MM.1S (cell line): ENCODE measurements around the gene RNF130.

Experiments used
- DNase-seq: peaks from one replicate; pipeline ENCODE4 v3.0.0-alpha.2; 2015
- H2AFZ ChIP-seq: fragments of 300-600 bp; sonication (generic); 2 replicates; pipeline ENCODE4 v1.6.0; 2016; ENCODE audit warnings: antibody characterized with exemption, low read length
- H3F3A ChIP-seq: fragments of 300-600 bp; sonication (generic); 2 replicates; pipeline ENCODE4 v1.6.1; 2016; ENCODE audit warnings: mild to moderate bottlenecking, antibody characterized with exemption, low read length, moderate library complexity, mixed read lengths; ENCODE audit not compliant: insufficient read depth
- H3K27ac ChIP-seq: fragments of 300-600 bp; sonication (generic); 2 replicates; pipeline ENCODE4 v1.5.1; 2016; ENCODE audit warnings: mild to moderate bottlenecking, low read length
- H3K27me3 ChIP-seq: fragments of 300-600 bp; sonication (generic); replicated peaks from 2 replicates; pipeline ENCODE4 v1.6.0; 2016; ENCODE audit warnings: low read length; ENCODE audit not compliant: insufficient read depth
- H3K36me3 ChIP-seq: fragments of 300-600 bp; sonication (generic); replicated peaks from 2 replicates; pipeline ENCODE4 v1.6.1; 2016; ENCODE audit warnings: mild to moderate bottlenecking, low read length, mixed read lengths; ENCODE audit not compliant: insufficient read depth
- H3K4me1 ChIP-seq: fragments of 300-600 bp; sonication (generic); 2 replicates; pipeline ENCODE4 v1.6.1; 2016; ENCODE audit warnings: low read length, mixed read lengths
- H3K4me2 ChIP-seq: fragments of 300-600 bp; sonication (generic); 2 replicates; pipeline ENCODE4 v1.6.0; 2016; ENCODE audit warnings: low read depth, low read length
- H3K4me3 ChIP-seq: fragments of 300-600 bp; sonication (generic); 2 replicates; pipeline ENCODE4 v1.5.1; 2016; ENCODE audit warnings: low read length, mixed read lengths
- H3K79me2 ChIP-seq: fragments of 300-600 bp; sonication (generic); 2 replicates; pipeline ENCODE4 v1.6.1; 2016; ENCODE audit warnings: mixed run types, low read length, mixed read lengths
- H3K9ac ChIP-seq: fragments of 300-600 bp; sonication (generic); 2 replicates; pipeline ENCODE4 v1.6.1; 2016; ENCODE audit warnings: low read length, mixed read lengths
- H3K9me2 ChIP-seq: fragments of 300-600 bp; sonication (generic); replicated peaks from 2 replicates; pipeline ENCODE4 v1.6.1; 2016; ENCODE audit warnings: mild to moderate bottlenecking, low read length, mixed read lengths; ENCODE audit not compliant: insufficient read depth
- H3K9me3 ChIP-seq: fragments of 300-600 bp; sonication (generic); replicated peaks from 2 replicates; pipeline ENCODE4 v1.6.1; 2016; ENCODE audit warnings: mild to moderate bottlenecking, low read length, mixed read lengths; ENCODE audit not compliant: insufficient read depth
- H4K20me1 ChIP-seq: fragments of 300-600 bp; sonication (generic); 2 replicates; pipeline ENCODE4 v1.6.1; 2016; ENCODE audit warnings: mild to moderate bottlenecking, low read length, moderate library complexity, mixed read lengths; ENCODE audit not compliant: insufficient read depth
- CTCF ChIP-seq: fragments of 300-600 bp; sonication (generic); IDR thresholded peaks from 2 replicates; pipeline ENCODE4 v1.5.1; 2016; ENCODE audit warnings: antibody characterized with exemption, low read length, mixed read lengths
- EZH2 ChIP-seq: fragments of 300-600 bp; sonication (generic); optimal IDR thresholded peaks from 2 replicates; pipeline ENCODE3; 2017; ENCODE audit warnings: low read depth, mild to moderate bottlenecking, antibody characterized with exemption, low read length, mixed read lengths
- EZH2phosphoT487 ChIP-seq: fragments of 300-600 bp; sonication (generic); IDR thresholded peaks from 2 replicates; pipeline ENCODE4 v1.6.1; 2018; ENCODE audit warnings: antibody characterized with exemption, low read length

The RNF130 gene

GRCh38 chr5:180093651-180094382 lies 22.3 kb upstream of the RNF130 start:
- no peak overlapping the region for H3K4me2 ChIP-seq
- no peak for DNase-seq
- 0 out of 2 replicates have a peak, but pooled peaks cover 4% of the 10 kb centered on the region for H3K4me1 ChIP-seq
- no peaks in the 10 kb centered on the region for H3K79me2 ChIP-seq
- no peak overlapping the region for H2AFZ ChIP-seq
- no peaks in the 10 kb centered on the region for H3K9me2 ChIP-seq
- H3K9me3 ChIP-seq = no peaks in the 10 kb centered on the region
- TF ChIP-seq EZH2 (no peak), EZH2phosphoT487 (no peak), CTCF (no peak)
- no peaks in the 10 kb centered on the region for H3F3A ChIP-seq
- no peaks in the 10 kb centered on the region for H3K36me3 ChIP-seq
- H4K20me1 ChIP-seq = no peaks in the 10 kb centered on the region
- H3K27ac ChIP-seq = no peak overlapping the region
- peaks cover 6% of the 10 kb centered on the region; the same call in 1 of the 2 replicates for H3K27me3 ChIP-seq
- no peak overlapping the region for H3K9ac ChIP-seq
- no peak overlapping the region for H3K4me3 ChIP-seq

DNA sequence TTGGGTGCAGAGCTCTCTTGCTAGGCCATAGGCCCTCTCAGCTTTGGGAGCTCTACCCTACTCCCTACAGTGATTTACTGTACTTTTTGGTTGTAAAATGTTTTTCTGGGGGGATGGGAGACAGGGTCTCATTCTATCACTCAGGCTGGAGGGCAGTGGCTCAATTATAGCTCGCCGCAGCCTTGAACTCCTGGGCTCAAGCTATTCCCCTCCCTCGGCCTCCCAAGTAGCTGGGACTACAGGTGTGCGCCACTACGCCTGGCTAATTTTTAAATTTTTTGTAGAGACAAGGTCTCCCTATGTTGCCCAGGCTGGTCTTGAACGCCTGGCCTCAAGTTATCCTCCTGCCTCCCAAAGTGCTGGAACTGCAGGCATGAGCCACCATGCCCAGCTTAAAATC lies 21.7 kb upstream of the RNF130 start:
- Histone ChIP-seq H3K4me3 (no peak overlapping the region), H3K27me3 (peaks cover 6% of the 10 kb centered on the region; the same call in 1 of the 2 replicates), H3K4me2 (no peak overlapping the region), H3F3A (no peaks in the 10 kb centered on the region), H3K27ac (no peak overlapping the region), H3K4me1 (peaks cover 5% of the 10 kb centered on the region; the same call in 1 of the 2 replicates), H3K9me3 (no peaks in the 10 kb centered on the region), H3K9me2 (no peaks in the 10 kb centered on the region), H3K9ac (no peak overlapping the region), H3K79me2 (no peaks in the 10 kb centered on the region), H4K20me1 (no peaks in the 10 kb centered on the region), H3K36me3 (no peaks in the 10 kb centered on the region), H2AFZ (no peak overlapping the region)
- TF ChIP-seq EZH2phosphoT487 = no peak
- TF ChIP-seq EZH2 = no peak
- no peak for TF ChIP-seq CTCF
- no peak for DNase-seq

DNA sequence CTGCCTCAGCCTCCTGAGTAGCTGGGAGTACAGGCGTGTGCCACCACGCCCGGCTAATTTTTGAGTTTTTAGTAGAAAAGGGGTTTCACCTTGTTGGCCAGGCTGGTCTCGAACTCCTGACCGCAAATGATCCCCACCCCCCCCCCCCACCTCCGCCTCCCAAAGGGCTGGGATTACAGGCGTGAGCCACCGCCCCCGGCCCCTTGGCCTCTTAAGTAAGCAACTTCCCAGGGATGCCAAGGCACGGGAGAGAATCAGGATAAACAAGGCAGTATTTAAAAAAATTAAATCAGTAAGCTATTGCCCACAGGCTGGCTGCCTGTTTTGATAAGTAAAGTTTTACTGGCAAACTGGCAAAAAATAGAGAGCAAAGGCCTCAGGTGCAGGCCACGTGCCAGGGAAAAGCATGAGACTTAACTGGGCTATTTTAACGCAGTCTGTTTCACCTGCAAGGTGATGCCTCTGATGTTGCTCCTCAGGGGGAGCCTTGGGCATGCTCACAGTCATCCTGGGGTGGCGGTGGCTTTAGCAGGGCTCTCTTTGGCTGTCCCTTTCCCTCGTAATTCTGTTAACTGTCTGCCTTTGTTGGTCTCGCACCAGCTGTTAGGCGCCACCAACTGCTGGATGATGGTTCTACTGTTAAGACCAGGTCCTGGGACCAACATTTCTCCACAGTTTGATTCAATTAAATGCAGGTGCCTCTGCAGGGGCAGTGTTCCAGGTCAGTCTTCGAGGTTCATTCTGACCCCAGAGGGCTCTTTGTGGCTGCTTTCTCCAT lies 19.4 kb upstream of the RNF130 start:
- peak overlapping the region; percentile 21; the same call in 1 of the 2 replicates for H3K4me2 ChIP-seq
- no peak overlapping the region for H2AFZ ChIP-seq
- H3K9me2 ChIP-seq = no peaks in the 10 kb centered on the region
- peaks cover 22% of the 10 kb centered on the region for H3K4me1 ChIP-seq
- H3K27ac ChIP-seq = peak overlapping the region; percentile 12; the same call in 1 of the 2 replicates
- DNase-seq = peak; percentile 63
- no peaks in the 10 kb centered on the region for H3K9me3 ChIP-seq
- H3K79me2 ChIP-seq = no peaks in the 10 kb centered on the region
- H3K9ac ChIP-seq = no peak overlapping the region
- TF ChIP-seq CTCF (peak; percentile 45), EZH2phosphoT487 (no peak)
- no peaks in the 10 kb centered on the region for H4K20me1 ChIP-seq
- peaks cover 6% of the 10 kb centered on the region; the same call in 1 of the 2 replicates for H3K27me3 ChIP-seq
- H3F3A ChIP-seq = no peaks in the 10 kb centered on the region
- no peak overlapping the region for H3K4me3 ChIP-seq
- no peaks in the 10 kb centered on the region for H3K36me3 ChIP-seq
